Effector CD8-positive, alpha-beta T cell (primary cell): ENCODE measurements around the gene KIF4A.
A peak's percentile ranks its signal among the peaks of the same experiment; 100 is the strongest.

Source experiments
- DNase-seq: peaks from one replicate; lab custom pipeline; 2025; lab: John Stamatoyannopoulos, UW

Gene KIF4A

GRCh38 chrX:70439016-70439415, 149.1 kb downstream of the KIF4A start:
- no peak for DNase-seq

DNA sequence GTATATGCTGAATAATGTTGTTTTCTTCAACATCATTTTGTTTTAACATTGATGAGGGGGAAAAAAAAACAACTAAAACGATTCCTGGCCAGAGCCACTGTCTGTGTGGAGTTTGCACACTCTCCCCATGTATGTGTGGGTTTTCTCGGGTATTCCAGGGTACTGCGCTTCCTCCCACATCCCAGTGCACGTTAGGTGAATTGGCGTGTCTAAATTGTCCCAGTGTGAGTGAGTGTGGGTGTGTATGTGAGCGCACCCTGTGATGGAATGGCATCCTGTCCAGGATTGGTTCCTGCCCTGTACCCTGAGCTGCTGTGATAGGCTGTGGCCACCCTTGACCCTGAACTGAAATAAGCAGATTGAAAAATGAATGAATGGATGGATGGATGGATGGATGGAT, 152.3 kb downstream of the KIF4A start:
- no peak for DNase-seq

DNA sequence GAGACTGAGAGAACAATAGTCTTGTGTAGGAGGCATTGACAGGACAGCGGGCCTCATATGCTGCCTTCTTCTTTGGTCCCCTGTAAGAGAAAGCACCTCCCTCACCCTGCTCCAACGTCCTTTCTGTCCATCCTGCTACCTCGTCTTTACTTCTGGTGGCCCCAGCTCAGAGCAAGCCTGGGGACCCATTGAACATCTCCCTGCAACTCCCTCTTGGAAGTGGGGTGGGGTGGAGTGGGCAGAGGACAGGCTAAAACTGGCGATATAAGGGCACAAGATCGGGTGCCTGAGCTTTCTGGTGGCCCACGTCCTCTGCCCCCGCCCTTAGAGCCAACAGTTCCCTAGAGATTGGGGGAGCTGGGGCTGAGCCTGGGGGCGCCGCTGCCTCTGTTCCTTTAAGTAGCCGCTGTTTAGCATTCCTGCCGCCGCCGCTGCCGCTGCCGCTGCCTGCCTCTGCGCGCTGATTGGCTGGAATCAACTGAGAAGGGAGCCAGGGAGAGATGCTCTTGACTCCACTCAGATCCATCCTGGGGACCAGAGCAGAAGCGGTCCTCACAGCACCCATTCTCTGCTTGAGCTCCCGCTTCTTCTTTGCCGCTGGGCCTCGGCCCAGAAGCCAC, 154.5 kb downstream of the KIF4A start, which contains the start of gene DLG3:
Gene DLG3 (plus strand): TSS at position 510 of the 620 bp plus-strand sequence. CDS start 367 bp downstream, outside the sequence.
- DNase-seq = no peak

DNA sequence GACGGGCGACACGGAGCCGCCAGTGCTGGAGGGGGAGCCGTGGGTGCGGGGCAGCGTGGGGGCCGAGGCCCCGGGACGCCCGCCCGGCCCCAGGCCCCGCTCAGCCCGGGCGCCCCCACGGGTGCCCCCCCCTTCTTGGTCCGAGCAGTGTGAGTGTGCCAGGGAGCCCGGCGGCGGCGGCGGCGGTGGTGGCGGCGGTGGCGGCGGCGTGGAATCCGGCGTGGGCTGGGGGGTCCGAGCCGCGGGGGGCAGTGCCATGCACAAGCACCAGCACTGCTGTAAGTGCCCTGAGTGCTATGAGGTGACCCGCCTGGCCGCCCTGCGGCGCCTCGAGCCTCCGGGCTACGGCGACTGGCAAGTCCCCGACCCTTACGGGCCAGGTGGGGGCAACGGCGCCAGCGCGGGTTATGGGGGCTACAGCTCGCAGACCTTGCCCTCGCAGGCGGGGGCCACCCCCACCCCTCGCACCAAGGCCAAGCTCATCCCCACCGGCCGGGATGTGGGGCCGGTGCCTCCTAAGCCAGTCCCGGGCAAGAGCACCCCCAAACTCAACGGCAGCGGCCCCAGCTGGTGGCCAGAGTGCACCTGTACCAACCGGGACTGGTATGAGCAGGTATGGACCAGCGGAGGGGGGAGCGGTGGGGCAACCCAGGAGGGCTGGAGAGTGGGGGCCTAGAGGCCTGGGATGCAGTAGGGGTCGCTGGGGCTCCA, 155.2 kb downstream of the KIF4A start:
- DNase-seq = no peak

DNA sequence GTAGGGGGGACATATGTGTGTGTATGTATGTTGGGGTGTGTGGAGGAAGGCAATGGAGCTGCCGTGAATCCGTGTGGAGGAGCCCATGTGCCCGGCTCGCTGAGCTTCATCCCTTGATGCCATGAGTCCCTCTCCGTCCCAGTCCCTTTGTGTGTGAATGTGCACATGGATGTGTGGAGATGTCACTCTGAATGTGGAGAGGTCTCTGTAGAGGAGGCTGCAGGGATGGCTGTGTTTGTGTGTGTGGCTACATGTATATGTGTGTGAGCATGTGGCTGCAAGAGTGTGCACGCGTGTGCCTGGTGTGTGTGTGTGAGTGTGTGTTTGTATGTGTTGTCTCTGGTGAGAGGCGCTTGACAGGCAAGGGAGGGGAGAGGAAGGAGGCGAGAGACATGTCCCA, 156.0 kb downstream of the KIF4A start:
- no peak for DNase-seq

- DNase-seq = no peak
Observed at GRCh38 chrX:70446380-70447350, 156.8 kb downstream of the KIF4A start.

GRCh38 chrX:70449457-70449966, 159.6 kb downstream of the KIF4A start:
- no peak for DNase-seq

GRCh38 chrX:70452143-70452733, 162.3 kb downstream of the KIF4A start:
- DNase-seq = peak; percentile 13

- no peak for DNase-seq
Observed at GRCh38 chrX:70453024-70453618, 163.2 kb downstream of the KIF4A start.

- peak; percentile 53 for DNase-seq
Observed at GRCh38 chrX:70454441-70455365, 164.8 kb downstream of the KIF4A start.

GRCh38 chrX:70455366-70456202, 165.7 kb downstream of the KIF4A start:
- DNase-seq = no peak

GRCh38 chrX:70456256-70456655, 166.4 kb downstream of the KIF4A start:
- no peak for DNase-seq

GRCh38 chrX:70461026-70461425, 171.1 kb downstream of the KIF4A start:
- no peak for DNase-seq

DNA sequence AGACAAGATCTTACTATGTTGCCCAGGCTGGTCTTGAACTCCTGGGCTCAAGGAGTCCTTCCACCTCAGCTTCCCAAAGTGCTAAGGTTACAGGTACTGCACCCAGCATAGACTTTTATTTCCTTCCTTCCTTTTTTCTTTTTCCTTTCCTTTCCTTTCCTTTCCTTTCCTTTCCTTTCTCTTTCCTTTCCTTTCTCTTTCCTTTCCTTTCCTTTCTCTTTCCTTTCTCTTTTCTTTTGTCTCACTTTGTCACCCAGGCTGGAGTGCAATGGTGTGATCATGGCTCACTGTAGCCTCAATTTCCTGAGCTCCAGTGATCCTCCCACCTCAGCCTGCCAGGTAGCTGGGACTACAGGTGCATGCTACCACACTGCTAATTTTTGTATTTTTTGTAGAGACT, 174.1 kb downstream of the KIF4A start:
- DNase-seq = no peak

DNA sequence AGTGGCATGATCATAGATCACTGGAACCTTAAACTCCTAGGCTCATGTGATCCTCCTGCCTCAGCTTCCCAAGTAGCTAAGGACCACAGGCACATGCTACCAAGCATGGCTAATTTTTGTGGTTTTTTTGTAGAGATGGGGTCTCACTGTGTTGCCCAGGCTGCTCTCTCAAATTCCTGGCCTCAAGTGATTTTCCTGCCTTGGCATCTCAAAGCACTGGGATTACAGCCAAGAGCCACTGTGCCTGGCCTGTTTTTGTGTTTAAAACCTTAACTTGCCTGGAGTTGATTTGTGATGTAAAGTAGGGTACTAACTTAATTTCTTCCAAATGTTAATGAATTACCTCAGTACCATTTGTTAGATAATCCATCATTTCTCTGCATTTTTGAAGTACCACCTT, 177.1 kb downstream of the KIF4A start:
- DNase-seq = no peak

DNA sequence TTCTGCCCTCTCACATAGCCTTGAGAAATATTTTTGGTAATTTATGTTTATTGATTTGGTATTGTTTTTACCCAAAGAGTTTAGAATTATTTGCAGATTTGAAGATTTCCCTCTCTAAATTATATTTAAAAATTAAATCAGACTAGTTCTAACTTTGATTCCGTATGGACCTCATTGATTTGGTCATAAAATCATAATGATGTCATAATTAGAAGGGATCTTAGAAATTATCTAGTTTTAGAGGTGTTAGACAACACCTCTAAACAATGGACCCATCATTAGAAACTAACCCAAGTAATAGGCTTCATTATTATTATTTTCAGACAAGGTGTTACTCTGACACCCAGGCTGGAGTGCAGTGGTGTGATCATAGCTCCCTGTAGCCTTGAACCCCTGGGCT, 178.8 kb downstream of the KIF4A start:
- DNase-seq = no peak
